GM23248 (cell line): ENCODE data around the gene CTAGE9. TPM values are rescaled to one million over a fixed set of nuclear protein-coding genes. Genes with fewer than 3 reads are reported as not detected.
A peak's percentile ranks its signal among the peaks of the same experiment; 100 is the strongest.

Experiments used
- DNase-seq: peaks from one replicate; pipeline ENCODE4 v3.0.0-alpha.2; 2015
- H2AFZ ChIP-seq: fragments of 200-600 bp; sonication (generic); 2 replicates; pipeline ENCODE4 v1.6.1; 2016; ENCODE audit warnings: antibody characterized with exemption
- H3F3A ChIP-seq: fragments of 200-600 bp; sonication (generic); 2 replicates; pipeline ENCODE4 v1.6.1; 2016; ENCODE audit warnings: mild to moderate bottlenecking, antibody characterized with exemption, mixed run types; ENCODE audit not compliant: insufficient read depth
- H3K27ac ChIP-seq: fragments of 200-600 bp; sonication (generic); 2 replicates; pipeline ENCODE4 v1.5.1; 2016; ENCODE audit warnings: mild to moderate bottlenecking
- H3K27me3 ChIP-seq: fragments of 200-600 bp; sonication (generic); replicated peaks from 2 replicates; pipeline ENCODE4 v1.6.1; 2016; ENCODE audit warnings: mild to moderate bottlenecking; ENCODE audit not compliant: insufficient read depth
- H3K36me3 ChIP-seq: fragments of 200-600 bp; sonication (generic); 2 replicates; pipeline ENCODE4 v1.6.1; 2016; ENCODE audit warnings: low read depth, mild to moderate bottlenecking
- H3K4me1 ChIP-seq: fragments of 200-600 bp; sonication (generic); 2 replicates; pipeline ENCODE4 v1.6.1; 2016; ENCODE audit warnings: mild to moderate bottlenecking; ENCODE audit not compliant: insufficient read depth
- H3K4me2 ChIP-seq: fragments of 200-600 bp; sonication (generic); one replicate; pipeline ENCODE4 v1.6.1; 2016; ENCODE audit warnings: mild to moderate bottlenecking; ENCODE audit not compliant: unreplicated experiment
- H3K4me3 ChIP-seq: fragments of 200-600 bp; sonication (generic); 2 replicates; pipeline ENCODE4 v1.5.1; 2016; ENCODE audit warnings: mild to moderate bottlenecking
- H3K79me2 ChIP-seq: fragments of 200-600 bp; sonication (generic); 2 replicates; pipeline ENCODE4 v1.6.1; 2016; ENCODE audit warnings: mild to moderate bottlenecking; ENCODE audit not compliant: insufficient read depth
- H3K9ac ChIP-seq: fragments of 200-600 bp; sonication (generic); 2 replicates; pipeline ENCODE4 v1.6.1; 2016; ENCODE audit warnings: mild to moderate bottlenecking
- H3K9me2 ChIP-seq: fragments of 200-600 bp; sonication (generic); 2 replicates; pipeline ENCODE4 v1.6.1; 2016; ENCODE audit warnings: mixed run types, mild to moderate bottlenecking, moderate library complexity; ENCODE audit not compliant: insufficient read depth
- H3K9me3 ChIP-seq: fragments of 200-600 bp; sonication (generic); one replicate; pipeline ENCODE4 v1.6.1; 2017; ENCODE audit warnings: low read depth
- H4K20me1 ChIP-seq: fragments of 200-600 bp; sonication (generic); 2 replicates; pipeline ENCODE4 v1.6.0; 2016; ENCODE audit not compliant: insufficient read depth
- EZH2 ChIP-seq: fragments of 200-600 bp; sonication (generic); IDR thresholded peaks from 2 replicates; pipeline ENCODE4 v1.6.1; 2018; ENCODE audit warnings: antibody characterized with exemption, mild to moderate bottlenecking; ENCODE audit not compliant: insufficient read depth, poor library complexity, severe bottlenecking
- EZH2phosphoT487 ChIP-seq: fragments of 200-600 bp; sonication (generic); IDR thresholded peaks from 2 replicates; pipeline ENCODE4 v1.6.1; 2018; ENCODE audit warnings: antibody characterized with exemption, moderate library complexity, mild to moderate bottlenecking, low read depth; ENCODE audit not compliant: insufficient read depth
- WGBS, 2 experiments: methylation state at CpG; one replicate each; pipeline ENCODE4 v1.1.6; 2015 to 2017; ENCODE audit warnings: low lambda C conversion rate in 2 of 2, low coverage in 1 of 2; ENCODE audit errors: missing lambda C conversion rate in 2 of 2; 5-methylcytosine and 5-hydroxymethylcytosine counted together
- in situ Hi-C: fragments of 300-500 bp; cut with MboI; formaldehyde crosslinking; loops from 2 replicates; pipeline ENCODE4 v1.15.0; 2020
- polyA plus RNA-seq: library from polyadenylated mRNA; unstranded; fragments of >200 nt; fragmentation: Nextera tagmentation; extraction: Ambion mirVana; gene quantifications from 2 replicates; pipeline ENCODE4 v1.2.1, GENCODE V29; 2016
- total RNA-seq: library from RNA; depleted of rRNA; stranded (reverse); fragments of >200 nt; shearing (Covaris generic); gene quantifications from 2 replicates; pipeline ENCODE4 v1.2.3, GENCODE V29; 2014

The CTAGE9 gene
- total and polyA plus RNA-seq, 2 experiments from 2014 or later, result not detected

GRCh38 chr6:131747821-131748353 lies 37.1 kb upstream of the CTAGE9 start:
- Histone ChIP-seq H2AFZ (peak overlapping the region; percentile 43), H3K9me2 (no peaks in the 10 kb centered on the region), H3F3A (no peaks in the 10 kb centered on the region), H3K79me2 (no peaks in the 10 kb centered on the region), H3K27ac (no peak overlapping the region), H3K9ac (no peak overlapping the region), H3K9me3 (no peaks in the 10 kb centered on the region), H3K27me3 (no peaks in the 10 kb centered on the region), H3K36me3 (no peaks in the 10 kb centered on the region), H3K4me1 (0 out of 2 replicates have a peak, but pooled peaks cover 4% of the 10 kb centered on the region), H4K20me1 (no peaks in the 10 kb centered on the region), H3K4me2 (no peak overlapping the region), H3K4me3 (no peak overlapping the region)
- TF ChIP-seq EZH2 (no peak), EZH2phosphoT487 (no peak)
- no peak for DNase-seq
- WGBS, 2 experiments, result 74 to 75% methylated on average over 7 of the region's 7 CpGs
- in situ Hi-C loops, result no loop called here

- no peaks in the 10 kb centered on the region for H4K20me1 ChIP-seq
- in situ Hi-C loops, result no loop called here
These were observed 34.7 kb upstream of the CTAGE9 start for GRCh38 chr6:131745476-131745875.

DNA sequence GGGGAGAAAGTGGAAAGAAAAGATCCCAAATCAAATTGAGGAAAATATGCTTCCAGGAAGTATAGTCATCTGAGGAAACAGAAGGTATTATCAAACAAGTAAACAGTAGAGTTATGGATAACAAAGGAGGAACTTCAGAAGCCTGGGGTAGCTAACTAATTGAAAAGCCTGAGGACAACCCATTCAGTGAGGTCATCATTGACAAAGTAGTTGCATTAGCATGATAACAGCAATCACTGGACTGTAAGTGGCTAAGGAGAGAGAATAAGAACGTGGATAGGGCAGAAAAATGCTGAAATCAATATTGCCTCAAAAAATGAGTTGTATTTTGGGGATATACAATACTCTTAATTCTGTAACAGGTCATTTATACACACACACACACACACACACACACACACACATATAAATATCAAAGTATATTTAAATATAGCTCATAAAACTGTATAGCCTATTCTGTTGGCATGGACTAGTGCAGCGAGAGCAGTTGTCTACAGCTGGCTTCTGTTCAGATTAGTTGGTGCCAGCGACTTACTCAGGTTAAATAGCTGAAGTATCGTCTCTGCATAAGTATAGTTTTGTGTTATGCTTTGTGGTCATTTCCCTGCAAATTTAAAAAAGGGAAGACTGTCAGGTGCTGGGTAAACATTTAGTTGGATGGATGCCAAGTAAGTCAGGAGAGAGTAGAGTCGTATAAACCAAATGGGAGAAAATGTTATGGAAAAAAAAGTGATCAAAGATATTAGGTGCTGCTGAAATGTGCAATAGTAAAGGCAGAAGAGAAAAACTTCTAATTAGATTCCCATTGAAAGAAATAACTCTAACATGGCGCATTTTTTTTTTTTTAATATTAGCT lies 33.8 kb upstream of the CTAGE9 start:
- H3K4me2 ChIP-seq, result no peak overlapping the region
- no peak overlapping the region for H3K9ac ChIP-seq
- no peaks in the 10 kb centered on the region for H3K9me3 ChIP-seq
- no peak overlapping the region for H3K4me3 ChIP-seq
- no peaks in the 10 kb centered on the region for H3K36me3 ChIP-seq
- no peaks in the 10 kb centered on the region for H4K20me1 ChIP-seq
- no peak for DNase-seq
- no peaks in the 10 kb centered on the region for H3K9me2 ChIP-seq
- in situ Hi-C loops, result no loop called here
- no peak overlapping the region for H3K27ac ChIP-seq
- no peaks in the 10 kb centered on the region for H3K79me2 ChIP-seq
- H3K27me3 ChIP-seq, result no peaks in the 10 kb centered on the region
- no peak for TF ChIP-seq EZH2phosphoT487
- TF ChIP-seq EZH2, result no peak
- H3K4me1 ChIP-seq, result peaks cover 15% of the 10 kb centered on the region
- peaks cover 6% of the 10 kb centered on the region; the same call in 1 of the 2 replicates for H3F3A ChIP-seq
- WGBS, 2 experiments, result 65 to 81% methylated on average over 6 of the region's 6 CpGs
- H2AFZ ChIP-seq, result no peak overlapping the region

More at GRCh38 chr6:131745476-131745875, 34.7 kb upstream of the CTAGE9 start:
- Histone ChIP-seq H3K27ac (no peak overlapping the region), H3K4me2 (no peak overlapping the region), H3K36me3 (no peaks in the 10 kb centered on the region), H3K9ac (no peak overlapping the region), H3K79me2 (no peaks in the 10 kb centered on the region), H3K4me1 (peaks cover 7% of the 10 kb centered on the region), H3K9me2 (no peaks in the 10 kb centered on the region), H3K4me3 (no peak overlapping the region), H3K9me3 (no peaks in the 10 kb centered on the region), H3K27me3 (no peaks in the 10 kb centered on the region), H2AFZ (no peak overlapping the region), H3F3A (peaks cover 5% of the 10 kb centered on the region; the same call in 1 of the 2 replicates)
- no peak for DNase-seq
- 80 to 86% methylated on average over 5 of the region's 5 CpGs for WGBS, 2 experiments
- TF ChIP-seq EZH2, result no peak
- no peak for TF ChIP-seq EZH2phosphoT487

DNA sequence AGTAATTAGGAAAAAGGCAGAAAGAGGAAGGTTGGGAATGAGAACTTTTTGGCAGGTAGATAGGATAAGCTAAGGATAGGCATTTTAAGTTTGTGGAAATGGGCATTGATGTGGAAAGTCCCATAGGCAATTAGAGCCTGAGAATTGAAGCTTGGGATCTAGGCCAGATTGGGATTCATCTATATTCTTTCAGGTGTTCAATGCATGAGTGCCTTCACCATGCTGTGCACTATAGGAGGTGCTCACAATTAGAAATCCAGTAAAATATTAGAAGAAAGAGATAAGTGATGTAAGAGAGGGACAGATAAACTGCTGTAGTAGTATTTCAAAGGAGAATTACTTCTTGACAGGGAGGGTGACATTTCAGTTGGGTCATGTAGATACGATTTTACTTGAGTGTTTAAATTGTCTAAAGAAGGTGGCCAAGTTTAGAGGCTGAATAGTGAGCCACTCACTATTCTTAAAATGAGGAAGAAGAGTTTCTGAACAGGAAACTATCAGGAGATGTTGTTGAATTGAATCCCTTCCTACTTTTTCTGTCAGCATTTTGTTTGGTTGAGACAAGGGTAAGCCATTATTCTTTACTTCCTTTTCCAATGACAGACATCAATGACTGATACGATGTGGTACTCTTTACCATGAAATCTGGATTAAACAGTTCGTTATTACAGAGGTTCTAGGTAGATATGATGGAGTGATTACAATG lies 31.0 kb upstream of the CTAGE9 start:
- Histone ChIP-seq H3K36me3 (no peaks in the 10 kb centered on the region), H3K9me3 (no peaks in the 10 kb centered on the region), H3F3A (peaks cover 6% of the 10 kb centered on the region; the same call in 1 of the 2 replicates), H3K4me2 (no peak overlapping the region), H3K27me3 (no peaks in the 10 kb centered on the region), H2AFZ (no peak overlapping the region), H3K9me2 (no peaks in the 10 kb centered on the region), H3K4me3 (no peak overlapping the region), H3K9ac (no peak overlapping the region), H3K4me1 (peaks cover 16% of the 10 kb centered on the region), H4K20me1 (no peaks in the 10 kb centered on the region), H3K79me2 (no peaks in the 10 kb centered on the region), H3K27ac (no peak overlapping the region)
- no peak for TF ChIP-seq EZH2
- no peak for TF ChIP-seq EZH2phosphoT487
- DNase-seq, result no peak
- in situ Hi-C loops, result no loop called here
- WGBS, 2 experiments, result 72 to 76% methylated on average over 3 of the region's 3 CpGs
